Measurements from ENCODE around the gene SGPP1. TPM values are rescaled to one million over a fixed set of nuclear protein-coding genes. Genes with fewer than 3 reads are reported as not detected.

SGPP1 gene
- total RNA-seq, 1 experiment from 2014 or later: 17.7 TPM

DNA sequence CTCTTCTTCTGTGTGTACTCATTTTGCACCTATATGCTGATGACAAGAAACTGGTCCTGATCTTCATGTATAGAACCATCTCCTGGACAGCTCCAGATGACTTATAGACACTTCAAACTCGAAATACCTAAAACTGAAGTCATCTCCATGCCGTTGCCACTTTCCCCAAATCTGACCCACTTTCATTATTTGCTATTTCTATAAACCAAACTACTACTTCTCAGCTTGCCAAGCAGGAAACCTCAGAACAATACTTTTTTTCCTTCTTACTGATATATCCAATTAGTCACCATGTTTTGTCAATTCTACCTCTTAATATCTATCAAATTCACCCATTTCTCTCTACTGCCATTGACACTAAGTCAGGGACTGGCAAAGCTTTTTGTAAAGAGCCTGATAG is 14.8 kb downstream of the SGPP1 start (continued):
- TF ChIP-seq CTCF (IDR thresholded peaks at IDR 0.05 in 2 of 3, conservative IDR thresholded peaks at IDR 0.05 in 1 of 3; ENCODE audit: borderline replicate concordance in 1 of 3, insufficient read depth in 1 of 3, low read depth in 2 of 3, low read length in 2 of 3) (no peak), REST (IDR thresholded peaks at IDR 0.05; ENCODE audit: low read depth) (no peak)

GRCh38 chr14:63712123-63712522 is 15.7 kb downstream of the SGPP1 start:
- ChIA-PET CTCF (no interaction called here), POLR2A (interaction anchor here (1.1 kb wide), 1 partner anchor 70 kb away, joined by 3 read pairs; the partner anchor contains the start of gene WDR89), RAD21 (ENCODE audit: low non-redundant PET in 1 of 2, low total read pairs in 2 of 2, uncharacterized antibody in 2 of 2, unreplicated experiment in 2 of 2) (no interaction called here)
- TF ChIP-seq FOSL1 (IDR thresholded peaks at IDR 0.05; ENCODE audit: low read depth): no peak
- no peak for TF ChIP-seq CBX3 (IDR thresholded peaks at IDR 0.05; ENCODE audit: low read depth)
- no peak for TF ChIP-seq JUND (IDR thresholded peaks at IDR 0.05)
- TF ChIP-seq RAD21 (IDR thresholded peaks at IDR 0.05; ENCODE audit: low read depth): no peak
- TF ChIP-seq REST (IDR thresholded peaks at IDR 0.05; ENCODE audit: low read depth): no peak
- intact Hi-C loops (cut with micrococcal nuclease): no loop called here
- DNase-seq (ENCODE audit: low read depth, low spot score) (no peak), ATAC-seq (no peak)
- Histone ChIP-seq H3K9ac (ENCODE audit: low read length) (no peak overlapping the region), H3K36me3 (ENCODE audit: control insufficient read depth in 1 of 2, insufficient read depth in 2 of 2, low read length in 2 of 2) (peaks cover 0 to 6% of the 10 kb centered on the region in 2 experiments; a peak in 1 of 4 replicates), H3K27ac (ENCODE audit: low read depth, low read length) (no peak overlapping the region), H4K20me1 (ENCODE audit: insufficient read depth) (peaks cover 3% of the 10 kb centered on the region; the same call in 1 of the 2 replicates), H3K4me1 (ENCODE audit: control insufficient read depth in 1 of 2, insufficient read depth in 2 of 2, low read length in 2 of 2) (peaks cover 3 to 13% of the 10 kb centered on the region in 2 experiments; a peak in 2 of 4 replicates), H3K9me3 (ENCODE audit: control insufficient read depth in 1 of 2, insufficient read depth in 1 of 2, low read depth in 1 of 2, low read length in 2 of 2) (no peaks in the 10 kb centered on the region; a peak in 2 of 4 replicates), H3K9me2 (ENCODE audit: insufficient read depth) (no peaks in the 10 kb centered on the region), H3K4me3 (replicated peaks in 1 of 2; ENCODE audit: low read depth in 1 of 2, low read length in 2 of 2) (no peak overlapping the region), H2AFZ (ENCODE audit: low read depth, low read length, poor library complexity, severe bottlenecking) (no peak overlapping the region), H3K4me2 (ENCODE audit: low read length) (no peak overlapping the region), H3K27me3 (ENCODE audit: insufficient read depth, low read length) (no peaks in the 10 kb centered on the region), H3K79me2 (ENCODE audit: insufficient read depth, low read length) (peaks cover 57% of the 10 kb centered on the region)
- BruUV-seq (replicated peaks): no TSS peak

Data from HCT116 (cell line).